HFF-Myc (cell line): ENCODE data around the gene SECISBP2L.

Experiments
- DNase-seq: peaks from one replicate; pipeline ENCODE4 v3.0.0-alpha.2; 2011; ENCODE audit warnings: low read depth; ENCODE audit errors: extremely low read depth
- H3K4me3 ChIP-seq: replicated peaks from 2 replicates; pipeline ENCODE4 v1.5.1; 2011; ENCODE audit warnings: low read depth, mild to moderate bottlenecking, control low read depth, low read length
- CTCF ChIP-seq: IDR thresholded peaks from 2 replicates; pipeline ENCODE4 v1.5.1; 2012; ENCODE audit warnings: mild to moderate bottlenecking, low read depth, low read length, control low read depth; ENCODE audit errors: missing control alignments

Gene SECISBP2L

GRCh38 chr15:49046220-49047102, at the start of gene SECISBP2L:
TSS of gene SECISBP2L (minus strand) at chr15:49046446. CDS start at chr15:49046299, 147 bp downstream.
- DNase-seq = peak; percentile 82
- peak; percentile 26 for TF ChIP-seq CTCF
- peak within 1 kb of the TSS; percentile 93 for H3K4me3 ChIP-seq

- no peak for DNase-seq
- no peak for TF ChIP-seq CTCF
- no peak overlapping the region for H3K4me3 ChIP-seq
These were observed 48.7 kb upstream of the SECISBP2L start for GRCh38 chr15:49094923-49095322.

GRCh38 chr15:49093252-49094105, 47.2 kb upstream of the SECISBP2L start:
- TF ChIP-seq CTCF = no peak
- no peak overlapping the region for H3K4me3 ChIP-seq
- no peak for DNase-seq

- TF ChIP-seq CTCF = no peak
- DNase-seq = no peak
- H3K4me3 ChIP-seq = no peak overlapping the region
These were observed 42.8 kb upstream of the SECISBP2L start for GRCh38 chr15:49088996-49089395.

GRCh38 chr15:49085696-49086459, 39.6 kb upstream of the SECISBP2L start:
- H3K4me3 ChIP-seq = no peak overlapping the region
- no peak for DNase-seq
- TF ChIP-seq CTCF = no peak

GRCh38 chr15:49084285-49084570, 38.0 kb upstream of the SECISBP2L start:
- DNase-seq = no peak

More at GRCh38 chr15:49084285-49084570, 38.0 kb upstream of the SECISBP2L start:
- no peak for TF ChIP-seq CTCF
- no peak overlapping the region for H3K4me3 ChIP-seq
